GM23248 (cell line): ENCODE data around the gene OR4F6. TPM values are rescaled to one million over a fixed set of nuclear protein-coding genes. Genes with fewer than 3 reads are reported as not detected.

ENCODE experiments used
- DNase-seq: peaks from one replicate; pipeline ENCODE4 v3.0.0-alpha.2; 2015
- H2AFZ ChIP-seq: fragments of 200-600 bp; sonication (generic); 2 replicates; pipeline ENCODE4 v1.6.1; 2016; ENCODE audit warnings: antibody characterized with exemption
- H3F3A ChIP-seq: fragments of 200-600 bp; sonication (generic); 2 replicates; pipeline ENCODE4 v1.6.1; 2016; ENCODE audit warnings: mild to moderate bottlenecking, antibody characterized with exemption, mixed run types; ENCODE audit not compliant: insufficient read depth
- H3K27ac ChIP-seq: fragments of 200-600 bp; sonication (generic); 2 replicates; pipeline ENCODE4 v1.5.1; 2016; ENCODE audit warnings: mild to moderate bottlenecking
- H3K27me3 ChIP-seq: fragments of 200-600 bp; sonication (generic); replicated peaks from 2 replicates; pipeline ENCODE4 v1.6.1; 2016; ENCODE audit warnings: mild to moderate bottlenecking; ENCODE audit not compliant: insufficient read depth
- H3K36me3 ChIP-seq: fragments of 200-600 bp; sonication (generic); 2 replicates; pipeline ENCODE4 v1.6.1; 2016; ENCODE audit warnings: low read depth, mild to moderate bottlenecking
- H3K4me1 ChIP-seq: fragments of 200-600 bp; sonication (generic); 2 replicates; pipeline ENCODE4 v1.6.1; 2016; ENCODE audit warnings: mild to moderate bottlenecking; ENCODE audit not compliant: insufficient read depth
- H3K4me2 ChIP-seq: fragments of 200-600 bp; sonication (generic); one replicate; pipeline ENCODE4 v1.6.1; 2016; ENCODE audit warnings: mild to moderate bottlenecking; ENCODE audit not compliant: unreplicated experiment
- H3K4me3 ChIP-seq: fragments of 200-600 bp; sonication (generic); 2 replicates; pipeline ENCODE4 v1.5.1; 2016; ENCODE audit warnings: mild to moderate bottlenecking
- H3K79me2 ChIP-seq: fragments of 200-600 bp; sonication (generic); 2 replicates; pipeline ENCODE4 v1.6.1; 2016; ENCODE audit warnings: mild to moderate bottlenecking; ENCODE audit not compliant: insufficient read depth
- H3K9ac ChIP-seq: fragments of 200-600 bp; sonication (generic); 2 replicates; pipeline ENCODE4 v1.6.1; 2016; ENCODE audit warnings: mild to moderate bottlenecking
- H3K9me2 ChIP-seq: fragments of 200-600 bp; sonication (generic); 2 replicates; pipeline ENCODE4 v1.6.1; 2016; ENCODE audit warnings: mixed run types, mild to moderate bottlenecking, moderate library complexity; ENCODE audit not compliant: insufficient read depth
- H3K9me3 ChIP-seq: fragments of 200-600 bp; sonication (generic); one replicate; pipeline ENCODE4 v1.6.1; 2017; ENCODE audit warnings: low read depth
- H4K20me1 ChIP-seq: fragments of 200-600 bp; sonication (generic); 2 replicates; pipeline ENCODE4 v1.6.0; 2016; ENCODE audit not compliant: insufficient read depth
- EZH2 ChIP-seq: fragments of 200-600 bp; sonication (generic); IDR thresholded peaks from 2 replicates; pipeline ENCODE4 v1.6.1; 2018; ENCODE audit warnings: antibody characterized with exemption, mild to moderate bottlenecking; ENCODE audit not compliant: insufficient read depth, poor library complexity, severe bottlenecking
- EZH2phosphoT487 ChIP-seq: fragments of 200-600 bp; sonication (generic); IDR thresholded peaks from 2 replicates; pipeline ENCODE4 v1.6.1; 2018; ENCODE audit warnings: antibody characterized with exemption, moderate library complexity, mild to moderate bottlenecking, low read depth; ENCODE audit not compliant: insufficient read depth
- WGBS, 2 experiments: methylation state at CpG; one replicate each; pipeline ENCODE4 v1.1.6; 2015 to 2017; ENCODE audit warnings: low lambda C conversion rate in 2 of 2, low coverage in 1 of 2; ENCODE audit errors: missing lambda C conversion rate in 2 of 2; 5-methylcytosine and 5-hydroxymethylcytosine counted together
- in situ Hi-C: fragments of 300-500 bp; cut with MboI; formaldehyde crosslinking; loops from 2 replicates; pipeline ENCODE4 v1.15.0; 2020
- polyA plus RNA-seq: library from polyadenylated mRNA; unstranded; fragments of >200 nt; fragmentation: Nextera tagmentation; extraction: Ambion mirVana; gene quantifications from 2 replicates; pipeline ENCODE4 v1.2.1, GENCODE V29; 2016
- small RNA-seq: library from RNA; depleted of rRNA; stranded (forward); fragments of <200 nt; gene quantifications from one replicate; pipeline ENCODE3, GENCODE V24; 2014; ENCODE audit warnings: low read depth, low replicate concordance
- total RNA-seq: library from RNA; depleted of rRNA; stranded (reverse); fragments of >200 nt; shearing (Covaris generic); gene quantifications from 2 replicates; pipeline ENCODE4 v1.2.3, GENCODE V29; 2014; rRNA removed

OR4F6 gene
- total and polyA plus RNA-seq, 2 experiments from 2014 or later, result not detected

GRCh38 chr15:101852356-101852755 lies 49.0 kb downstream of the OR4F6 start:
- H3K27ac ChIP-seq, result no peak overlapping the region
- H3K4me3 ChIP-seq, result no peak overlapping the region
- peak; percentile 1 for DNase-seq
- H3K27me3 ChIP-seq, result no peaks in the 10 kb centered on the region
- H3K9ac ChIP-seq, result no peak overlapping the region
- H2AFZ ChIP-seq, result no peak overlapping the region
- H3K4me1 ChIP-seq, result no peaks in the 10 kb centered on the region
- H3K4me2 ChIP-seq, result no peak overlapping the region
- H3F3A ChIP-seq, result no peaks in the 10 kb centered on the region
- H3K36me3 ChIP-seq, result no peaks in the 10 kb centered on the region
- H3K9me3 ChIP-seq, result no peaks in the 10 kb centered on the region
- in situ Hi-C loops, result no loop called here
- TF ChIP-seq EZH2, result no peak
- TF ChIP-seq EZH2phosphoT487, result no peak
- WGBS, 2 experiments, result 0 to 3% methylated on average over 1 of the region's 1 CpG
- H3K79me2 ChIP-seq, result no peaks in the 10 kb centered on the region
- H3K9me2 ChIP-seq, result no peaks in the 10 kb centered on the region
- H4K20me1 ChIP-seq, result no peaks in the 10 kb centered on the region

Small RNA genes within 50 kb of the gene (small RNA-seq; reads per million reads assigned to genes)
- not detected for gene RN7SL209P

Other genes with a start within 250 kb of the OR4F6 start
- 49.0 and 68.7 TPM in 2 replicates for gene TM2D3, start 151.1 kb upstream of the OR4F6 start, total RNA-seq
- gene TM2D3, start 151.1 kb upstream of the OR4F6 start, polyA plus RNA-seq, result 58.3 and 58.7 TPM in 2 replicates
- 7.9 and 9.5 TPM in 2 replicates for gene TARS3, start 79.0 kb upstream of the OR4F6 start, total RNA-seq
- gene TARS3, start 79.0 kb upstream of the OR4F6 start, polyA plus RNA-seq, result 7.2 and 8.1 TPM in 2 replicates
- gene OR4F15, start 8.7 kb downstream of the OR4F6 start, total RNA-seq, result 0.13 TPM in 1 of 2 replicates, not detected in the other
- not detected in 2 replicates for gene OR4F15, start 8.7 kb downstream of the OR4F6 start, polyA plus RNA-seq